ENCODE data around the gene UBE2E2. TPM values are rescaled to one million over a fixed set of nuclear protein-coding genes. Genes with fewer than 3 reads are reported as not detected.

The UBE2E2 gene
- total RNA-seq, 1 donor from 2014 or later, result 45.9 TPM

DNA sequence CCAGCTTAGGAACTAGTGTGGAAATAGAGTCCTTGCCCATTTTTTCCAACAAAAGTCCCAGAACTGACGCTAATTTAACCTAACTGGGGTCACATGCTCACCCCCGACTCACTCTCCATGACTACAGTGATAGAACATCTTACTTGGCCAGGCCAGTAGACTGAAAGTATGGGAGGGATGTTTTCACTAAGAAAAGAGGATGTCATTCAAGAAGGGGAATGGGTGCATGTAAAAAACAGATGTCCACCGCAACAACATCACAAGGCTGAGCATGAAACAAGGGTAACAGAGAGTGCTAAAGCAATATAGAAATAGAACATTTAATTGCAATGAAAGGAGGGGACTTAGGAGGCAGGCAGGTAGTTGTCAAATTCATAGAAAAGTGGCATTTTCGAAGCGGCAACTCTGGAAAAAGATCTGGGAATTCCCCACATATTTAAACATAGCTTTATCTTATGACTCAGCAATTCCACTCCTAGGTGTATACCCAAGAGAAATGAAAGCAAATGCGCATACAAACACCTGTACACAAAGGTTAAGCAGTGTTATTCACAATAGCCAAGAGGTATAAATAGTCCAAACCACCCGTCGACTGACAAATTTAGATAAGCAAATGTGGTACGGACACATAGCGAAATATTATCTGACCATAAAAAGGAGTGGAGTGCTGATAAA lies 41.1 kb upstream of the UBE2E2 start:
- TF ChIP-seq CTCF (IDR thresholded peaks at IDR 0.05), result no peak
- DNase-seq (no peak), ATAC-seq (no peak)
- Histone ChIP-seq H3K27ac (no peak overlapping the region), H3K4me3 (no peak overlapping the region), H3K9me3 (no peaks in the 10 kb centered on the region), H3K4me1 (peaks cover 6% of the 10 kb centered on the region), H3K36me3 (no peaks in the 10 kb centered on the region), H3K27me3 (no peaks in the 10 kb centered on the region)
- intact Hi-C loops (cut with DNase I), result no loop called here

DNA sequence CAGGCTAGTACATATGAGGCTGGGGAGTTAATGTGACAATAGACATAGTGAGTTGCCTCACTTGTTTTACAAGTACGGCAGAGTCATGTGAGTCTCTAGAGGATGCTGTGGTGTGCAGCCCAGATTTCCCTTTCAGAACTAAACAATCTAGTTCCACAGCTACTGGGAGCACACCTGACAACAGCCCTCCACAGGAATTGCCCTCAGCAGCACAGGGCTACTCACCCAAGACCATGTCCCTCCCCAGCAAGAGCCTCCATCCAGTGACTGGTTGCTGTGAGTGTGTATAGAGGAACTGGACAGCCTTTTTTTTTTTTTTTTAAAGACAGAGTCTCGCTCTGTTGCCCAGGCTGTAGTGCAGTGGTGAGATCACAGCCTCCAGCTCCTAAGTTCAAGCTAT lies 40.2 kb upstream of the UBE2E2 start:
- TF ChIP-seq CTCF (IDR thresholded peaks at IDR 0.05), result no peak
- intact Hi-C loops (cut with DNase I), result no loop called here
- Histone ChIP-seq H3K36me3 (no peaks in the 10 kb centered on the region), H3K9me3 (no peaks in the 10 kb centered on the region), H3K27ac (no peak overlapping the region), H3K4me1 (peaks cover 6% of the 10 kb centered on the region), H3K27me3 (no peaks in the 10 kb centered on the region), H3K4me3 (no peak overlapping the region)
- ATAC-seq (peak; percentile 44), DNase-seq (no peak)

DNA sequence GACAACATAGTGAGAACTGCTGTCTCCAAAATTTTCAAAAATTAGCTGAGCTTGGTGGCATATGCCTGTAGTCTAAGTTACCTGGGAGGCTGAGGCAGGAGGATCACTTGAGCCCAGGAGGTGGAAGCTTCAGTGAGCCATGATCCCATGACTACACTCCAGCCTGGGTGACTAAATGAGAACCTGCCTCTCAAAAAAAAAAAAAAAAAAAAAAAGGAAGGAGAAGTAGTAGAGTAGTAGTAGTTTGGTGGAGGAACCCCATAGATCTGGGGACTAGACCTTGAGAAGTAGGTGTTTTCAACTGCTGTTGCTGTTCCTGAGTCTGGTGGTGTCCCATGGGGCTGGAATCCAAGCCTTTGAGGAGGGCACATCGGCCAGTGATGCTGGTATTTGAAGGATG lies 38.4 kb upstream of the UBE2E2 start:
- no peaks in the 10 kb centered on the region for H3K9me3 ChIP-seq
- peaks cover 5% of the 10 kb centered on the region for H3K4me1 ChIP-seq
- TF ChIP-seq CTCF (IDR thresholded peaks at IDR 0.05), result no peak
- no peak overlapping the region for H3K4me3 ChIP-seq
- no peak overlapping the region for H3K27ac ChIP-seq
- no peaks in the 10 kb centered on the region for H3K27me3 ChIP-seq
- ATAC-seq (no peak), DNase-seq (no peak)
- H3K36me3 ChIP-seq, result no peaks in the 10 kb centered on the region
- intact Hi-C loops (cut with DNase I), result no loop called here

- no peak for ATAC-seq
- no peaks in the 10 kb centered on the region for H3K9me3 ChIP-seq
- H3K4me1 ChIP-seq, result no peaks in the 10 kb centered on the region
- DNase-seq, result no peak
- H3K4me3 ChIP-seq, result no peak overlapping the region
- no peaks in the 10 kb centered on the region for H3K36me3 ChIP-seq
- intact Hi-C loops (cut with DNase I), result no loop called here
- TF ChIP-seq CTCF (IDR thresholded peaks at IDR 0.05), result no peak
- no peak overlapping the region for H3K27ac ChIP-seq
- H3K27me3 ChIP-seq, result no peaks in the 10 kb centered on the region
These were observed 37.6 kb upstream of the UBE2E2 start for GRCh38 chr3:23165571-23165970.

DNA sequence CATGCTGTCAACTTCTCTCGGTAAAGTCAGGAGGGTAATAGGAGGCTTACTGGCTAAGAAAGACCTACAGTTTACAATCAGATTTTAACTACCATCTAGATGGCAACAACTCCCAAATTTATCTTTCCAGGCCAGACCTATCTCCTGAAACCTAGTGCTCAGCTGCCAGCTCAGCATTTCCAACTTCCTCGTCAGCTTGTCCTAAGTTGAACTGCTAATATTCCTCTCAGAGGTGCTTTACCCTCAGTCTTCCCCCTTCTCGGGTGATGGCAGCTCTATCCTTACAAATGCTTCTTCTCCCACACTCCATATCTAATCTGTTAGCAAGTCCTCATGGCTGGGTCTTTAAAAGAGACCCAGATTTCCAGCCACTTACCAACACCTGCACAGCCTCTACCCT lies 36.9 kb upstream of the UBE2E2 start:
- Histone ChIP-seq H3K4me1 (no peaks in the 10 kb centered on the region), H3K27me3 (no peaks in the 10 kb centered on the region), H3K36me3 (no peaks in the 10 kb centered on the region), H3K9me3 (no peaks in the 10 kb centered on the region), H3K27ac (no peak overlapping the region), H3K4me3 (no peak overlapping the region)
- DNase-seq, result no peak
- peak; percentile 22 for ATAC-seq
- intact Hi-C loops (cut with DNase I), result no loop called here
- TF ChIP-seq CTCF (IDR thresholded peaks at IDR 0.05), result no peak

- Histone ChIP-seq H3K9me3 (no peaks in the 10 kb centered on the region), H3K4me1 (no peaks in the 10 kb centered on the region), H3K27me3 (no peaks in the 10 kb centered on the region), H3K27ac (no peak overlapping the region), H3K4me3 (no peak overlapping the region), H3K36me3 (no peaks in the 10 kb centered on the region)
- intact Hi-C loops (cut with DNase I), result no loop called here
- DNase-seq (no peak), ATAC-seq (peak; percentile 75)
- no peak for TF ChIP-seq CTCF (IDR thresholded peaks at IDR 0.05)
These were observed 36.3 kb upstream of the UBE2E2 start for GRCh38 chr3:23166845-23167244.

All from upper lobe of right lung (tissue), 1 donor.